C4-2B (cell line): Measurements from ENCODE around the gene FUBP3.

Experiments
- CTCF ChIP-seq: fragments of 450-650 bp; conservative IDR thresholded peaks from 2 replicates; pipeline ENCODE4 v1.5.1; 2017; ENCODE audit warnings: mild to moderate bottlenecking
- ZFX ChIP-seq: fragments of 450-650 bp; IDR thresholded peaks from 2 replicates; pipeline ENCODE4 v1.6.1; 2017

GRCh38 chr9:130666393-130667119 lies 87.2 kb downstream of the FUBP3 start:
- no peak for TF ChIP-seq CTCF
- TF ChIP-seq ZFX = no peak
